GM15510 (cell line): Measurements from ENCODE around the gene LHB.
"Not testable (repeated sequence)": the region's sequence is repeated elsewhere in the genome, so short reads cannot be mapped to it uniquely, and the experiment has no call there.

Source experiments
- POLR2A ChIP-seq: IDR thresholded peaks from 3 replicates; pipeline ENCODE4 v1.6.1; 2011; ENCODE audit warnings: borderline replicate concordance; ENCODE audit not compliant: insufficient read length; ENCODE audit errors: extremely low read depth

LHB gene

DNA sequence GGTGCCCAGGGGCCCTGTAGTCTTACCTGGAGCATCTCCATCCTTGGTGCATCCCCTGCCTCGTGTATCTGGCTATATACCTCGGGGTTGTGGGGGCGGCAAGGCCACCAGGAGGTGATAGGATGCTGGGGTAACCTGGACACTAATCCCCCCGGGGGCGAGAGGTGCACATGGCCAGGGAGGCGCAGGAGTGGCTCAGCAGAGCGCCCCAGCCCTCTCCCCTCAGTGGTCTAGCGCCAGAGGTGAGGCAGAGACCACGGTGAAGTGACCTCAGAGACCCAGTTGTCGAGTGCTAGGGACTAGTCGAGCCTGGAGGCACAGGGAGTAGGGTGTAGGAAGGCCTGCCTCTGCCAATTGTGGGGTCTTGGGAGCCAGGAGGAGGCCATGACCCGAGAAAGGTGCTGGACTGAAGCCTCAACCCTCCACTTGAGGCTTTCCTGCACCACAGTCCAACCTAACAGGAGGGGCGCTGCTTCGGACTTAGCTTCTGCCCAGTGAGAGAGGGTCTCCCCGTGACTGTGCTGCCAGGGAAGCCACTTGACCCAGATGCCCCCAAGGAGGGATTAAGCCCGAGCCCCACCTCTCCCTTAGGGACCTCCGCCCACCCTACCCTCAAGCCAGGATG, at the start of gene LHB:
LHB (minus strand) TSS at position 51 of the 625 bp plus-strand sequence; CDS start at position 41, 10 bp downstream.
- TF ChIP-seq POLR2A = no peak

DNA sequence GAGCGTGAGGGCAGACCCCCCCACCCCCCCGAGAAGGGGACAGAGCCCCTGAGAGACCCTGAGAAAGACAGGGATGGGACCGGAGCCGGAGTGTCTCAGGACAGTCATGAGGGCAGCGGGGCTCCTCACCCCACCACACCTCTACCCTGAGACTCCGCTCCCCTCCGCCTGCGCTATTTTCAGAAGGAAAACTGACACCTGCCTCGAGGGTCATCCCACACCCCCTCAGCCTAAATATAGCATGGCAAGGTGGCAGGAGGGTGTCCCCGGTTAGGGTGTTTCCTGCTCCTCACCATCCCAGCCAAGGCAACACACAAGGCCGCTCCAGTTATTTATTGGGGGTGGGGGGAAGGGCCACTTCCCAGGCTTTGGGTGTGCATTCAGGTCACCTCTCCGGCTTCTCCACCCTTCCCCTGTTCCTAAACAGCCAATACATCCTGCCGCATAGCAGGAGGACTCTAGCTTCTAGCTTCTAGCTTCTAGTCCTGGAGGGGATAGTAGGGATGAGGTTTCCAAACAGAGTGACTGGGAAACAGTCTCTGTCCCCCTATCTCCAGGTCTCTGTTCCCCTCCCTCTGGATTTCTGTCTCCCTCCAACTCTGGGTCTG, 49.1 kb upstream of the LHB start:
- no peak for TF ChIP-seq POLR2A

DNA sequence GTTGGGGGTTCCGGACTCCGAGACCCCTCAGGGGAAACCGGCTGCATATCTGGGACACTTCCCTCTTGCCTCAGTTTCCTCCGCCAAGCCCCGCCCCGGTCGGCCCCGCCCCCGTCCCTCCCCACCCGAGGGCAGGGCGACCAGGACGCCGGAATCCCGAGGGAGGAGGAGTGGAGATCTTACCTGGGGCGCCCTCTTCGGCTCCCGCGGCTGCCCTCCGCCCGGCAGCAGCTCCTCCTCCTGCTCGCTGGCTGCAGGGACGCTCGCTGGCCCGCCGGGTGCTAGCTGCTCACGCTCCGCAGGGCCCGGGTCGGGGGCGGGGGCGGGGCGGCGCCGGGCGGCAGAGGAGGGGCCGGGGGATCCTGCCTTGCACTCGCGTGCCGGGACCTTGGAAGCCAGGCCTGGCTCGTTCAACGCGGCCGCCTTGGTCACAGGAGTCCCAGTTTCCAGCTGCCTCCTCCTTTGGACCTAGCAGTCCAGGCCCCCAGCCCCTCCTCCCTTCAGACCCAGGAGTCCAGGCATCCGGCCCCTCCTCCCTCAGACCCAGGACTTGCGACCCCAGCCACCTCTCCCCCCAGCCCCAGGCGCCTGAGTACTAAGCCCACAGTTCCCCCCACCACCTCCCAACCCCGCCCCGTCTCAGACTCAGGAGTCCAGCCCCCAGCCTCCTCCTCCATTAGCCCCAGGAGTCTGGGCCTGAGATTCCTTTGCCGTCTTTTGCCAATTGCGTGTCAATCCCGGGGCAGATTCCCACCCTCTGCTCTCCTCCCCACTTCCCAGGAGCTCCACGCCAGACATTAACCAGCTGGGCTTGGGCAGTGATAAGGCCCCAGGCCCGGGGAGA, 48.1 kb upstream of the LHB start, which contains the start of gene NTF4:
NTF4 (minus strand) TSS at position 51 of the 844 bp plus-strand sequence. CDS start 2,821 bp downstream, outside the sequence.
- TF ChIP-seq POLR2A = no peak

DNA sequence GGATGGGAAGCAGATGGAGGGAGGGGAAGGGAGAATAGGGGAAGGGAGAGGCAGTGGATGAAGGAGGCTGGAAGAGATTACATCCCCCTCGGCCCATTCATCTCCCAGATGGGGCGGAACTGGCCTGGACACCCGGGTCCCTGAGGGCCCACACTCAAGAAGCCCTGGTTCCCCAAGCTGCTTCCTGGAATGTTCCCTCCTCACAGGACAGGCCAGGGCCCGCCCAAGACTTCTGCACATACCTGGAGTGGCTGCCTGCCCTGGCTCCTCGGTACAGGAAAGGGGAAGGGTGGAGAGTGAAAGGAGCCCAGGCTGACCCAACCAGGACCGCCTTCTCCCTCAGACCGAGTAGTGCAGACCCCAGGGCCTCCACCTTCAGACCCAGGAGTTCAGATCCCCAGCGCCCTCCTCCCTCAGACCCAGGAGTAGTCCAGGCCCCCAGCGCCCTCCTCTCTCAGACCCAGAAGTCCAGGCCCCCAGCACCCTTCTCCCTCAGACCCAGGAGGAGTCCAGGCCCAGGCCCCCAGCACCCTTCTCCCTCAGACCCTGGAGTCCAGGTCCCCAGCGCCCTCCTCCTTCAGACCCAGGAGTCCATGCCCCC, 47.2 kb upstream of the LHB start:
- no peak for TF ChIP-seq POLR2A

DNA sequence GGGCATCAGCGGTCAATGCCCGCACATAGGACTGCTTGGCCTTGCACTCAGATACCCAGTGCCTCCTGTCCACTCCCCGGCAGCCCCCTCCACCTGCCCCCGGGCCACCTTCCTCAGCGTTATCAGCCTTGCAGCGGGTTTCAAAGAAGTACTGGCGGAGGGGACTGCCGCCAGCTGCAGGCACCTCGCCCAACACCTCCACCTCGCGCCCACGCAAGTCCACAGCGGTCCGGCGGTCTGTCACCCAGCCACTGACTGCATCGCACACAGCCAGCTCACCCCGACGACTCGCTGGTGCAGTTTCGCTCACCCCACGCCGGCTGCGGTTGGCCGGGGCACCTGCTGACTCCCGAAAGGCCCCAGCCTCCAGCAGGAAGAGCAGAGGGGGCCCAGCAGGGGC, 44.6 kb upstream of the LHB start:
- TF ChIP-seq POLR2A = no peak

DNA sequence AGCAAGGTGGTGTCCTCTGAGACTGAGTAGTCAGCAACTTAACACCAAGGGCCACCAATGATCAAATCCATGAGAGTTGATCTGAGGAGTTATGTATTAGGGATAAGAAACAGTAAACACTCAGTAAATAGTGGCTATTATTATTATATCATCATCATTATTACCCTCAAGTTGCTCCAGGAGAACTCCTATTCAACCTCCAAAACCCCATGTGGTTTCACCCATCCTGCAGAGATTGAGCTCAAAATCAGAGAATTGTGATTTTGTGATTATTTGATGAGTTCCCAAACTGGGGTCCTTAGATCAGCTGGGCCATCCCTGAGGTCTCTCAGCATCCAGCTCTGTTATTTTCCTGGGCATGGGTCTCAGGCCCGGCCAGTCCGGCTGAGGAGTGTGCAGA, 44.1 kb upstream of the LHB start:
- no peak for TF ChIP-seq POLR2A

DNA sequence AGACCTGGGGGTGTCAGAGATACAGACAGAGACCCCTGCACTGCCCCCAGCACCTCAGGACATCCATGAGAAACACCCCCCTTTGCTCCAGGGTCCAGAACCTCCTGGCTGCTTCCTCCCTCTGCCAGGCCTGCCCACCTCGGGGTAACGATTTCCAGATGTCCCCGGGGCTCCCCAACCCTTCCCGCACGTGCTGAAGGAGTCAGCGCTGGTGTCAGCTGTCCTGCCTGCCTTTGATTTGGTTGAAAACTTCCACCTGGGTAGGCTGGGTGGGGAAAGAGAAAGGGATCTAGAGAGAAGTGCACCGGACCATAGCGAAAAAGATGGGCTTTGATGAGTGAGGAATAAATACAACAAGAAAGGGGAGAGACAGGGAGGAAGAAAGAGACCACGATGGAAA, 42.2 kb upstream of the LHB start:
- TF ChIP-seq POLR2A = no peak

DNA sequence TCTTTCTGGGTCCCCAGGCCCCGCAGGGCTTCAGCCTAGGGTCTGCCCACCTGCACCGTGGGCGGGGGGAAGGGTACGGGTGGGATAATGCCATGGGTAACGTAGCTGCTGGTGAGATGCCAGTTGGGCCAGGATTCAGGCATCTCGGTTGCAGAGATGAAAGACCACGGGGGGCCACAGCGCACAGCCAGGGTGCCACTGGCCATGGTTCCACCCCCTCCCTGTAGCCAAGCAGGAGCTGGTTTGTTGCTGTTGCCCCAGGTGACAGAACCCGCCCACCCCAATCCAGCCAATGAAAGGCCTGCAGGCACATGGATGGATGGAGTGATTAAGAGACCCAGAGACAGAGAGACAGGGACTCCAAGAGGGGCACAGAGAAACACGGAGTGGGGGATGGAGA, 41.7 kb upstream of the LHB start:
- TF ChIP-seq POLR2A = no peak

DNA sequence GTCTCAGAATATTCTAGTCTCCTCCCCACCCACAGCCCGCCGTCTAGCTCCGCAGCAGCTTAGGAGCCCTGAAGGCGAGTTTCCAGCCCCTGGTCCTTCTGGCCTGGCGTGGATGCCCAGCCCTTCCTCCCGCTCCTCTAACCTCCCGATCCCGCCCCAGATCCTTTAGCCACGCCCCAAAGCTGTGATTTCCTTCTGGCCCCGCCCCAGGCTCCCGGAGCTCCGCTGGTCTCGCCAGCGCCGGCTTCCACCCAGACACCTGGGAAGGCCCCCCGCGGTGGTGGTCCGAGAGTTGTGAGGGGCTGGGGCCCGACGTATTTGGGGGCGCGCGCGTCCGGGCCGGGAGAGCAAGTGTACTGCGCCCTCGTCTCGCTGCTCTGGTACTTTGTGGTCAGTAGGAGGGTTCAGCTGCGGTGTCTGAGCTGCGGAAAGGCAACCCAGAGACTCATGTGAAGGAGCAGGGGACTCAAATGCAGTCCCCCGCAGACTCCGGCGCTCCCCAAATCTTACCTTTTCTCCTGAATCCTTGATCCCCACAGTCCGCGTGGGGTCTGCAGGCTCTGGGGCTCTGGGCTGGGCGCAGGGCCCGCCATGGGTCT, 40.8 kb upstream of the LHB start, which contains the start of gene CGB7:
CGB7 (minus strand) TSS at position 114 of the 599 bp plus-strand sequence. CDS start 2,374 bp downstream, outside the sequence.
- TF ChIP-seq POLR2A = no peak

DNA sequence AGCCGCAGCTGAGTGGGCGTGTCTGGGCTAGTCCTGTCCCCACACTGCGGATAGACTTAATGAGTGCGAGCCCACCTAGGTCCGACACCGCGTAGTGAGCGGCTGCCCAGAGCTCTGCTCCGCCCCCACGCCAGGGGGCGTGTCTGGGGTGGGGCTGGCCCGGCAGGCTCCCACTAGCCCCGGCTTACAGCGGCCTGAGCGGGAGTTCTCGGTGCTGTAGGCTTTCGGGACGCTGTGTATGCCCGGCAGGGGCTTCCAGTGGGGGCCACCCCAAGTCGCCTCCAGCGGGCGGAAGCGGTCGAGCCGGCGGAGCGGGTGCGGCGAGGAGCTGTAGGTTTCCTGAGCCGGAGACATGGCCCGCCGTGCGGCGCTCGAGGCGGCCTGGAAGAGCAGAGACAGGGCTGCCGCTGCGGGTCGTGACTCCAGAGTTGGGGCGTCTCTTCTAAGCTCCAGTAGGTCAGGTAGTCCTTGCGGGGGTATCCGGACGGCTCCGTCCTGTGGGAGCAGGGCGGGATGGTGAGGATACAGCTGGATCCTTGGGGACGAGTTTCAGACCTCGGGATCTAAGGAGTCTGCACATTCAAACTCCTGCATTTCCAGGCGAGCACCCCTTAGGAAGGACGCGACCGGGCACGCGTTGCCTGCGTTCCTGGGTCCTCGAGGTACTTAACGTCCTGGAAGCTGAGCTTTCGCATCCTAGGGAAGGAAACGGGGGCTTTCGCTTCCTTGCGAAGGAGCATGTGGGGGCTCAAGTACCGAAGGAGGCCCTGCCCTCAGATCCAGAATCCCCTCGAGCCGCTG, 39.4 kb upstream of the LHB start:
- no peak for TF ChIP-seq POLR2A

DNA sequence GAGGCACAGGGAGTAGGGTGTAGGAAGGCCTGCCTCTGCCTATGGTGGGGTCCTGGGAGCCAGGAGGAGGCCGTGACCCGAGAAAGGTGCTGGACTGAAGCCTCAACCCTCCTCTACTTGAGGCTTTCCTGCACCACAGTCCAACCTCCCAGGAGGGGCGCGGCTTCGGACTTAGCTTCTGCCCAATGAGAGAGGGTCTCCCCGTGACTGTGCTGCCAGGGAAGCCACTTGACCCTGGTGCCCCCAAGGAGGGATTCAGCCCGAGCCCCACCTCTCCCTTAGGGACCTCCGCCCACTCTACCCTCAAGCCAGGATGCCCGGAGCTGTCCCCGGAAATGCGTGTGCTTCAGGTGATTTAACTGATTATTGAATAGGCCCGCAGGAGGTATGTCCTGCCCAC, 32.1 kb upstream of the LHB start, which contains the start of gene CGB8:
CGB8 (minus strand) TSS at position 101 of the 400 bp plus-strand sequence. CDS start 372 bp downstream, outside the sequence.
- not testable (repeated sequence) for TF ChIP-seq POLR2A

DNA sequence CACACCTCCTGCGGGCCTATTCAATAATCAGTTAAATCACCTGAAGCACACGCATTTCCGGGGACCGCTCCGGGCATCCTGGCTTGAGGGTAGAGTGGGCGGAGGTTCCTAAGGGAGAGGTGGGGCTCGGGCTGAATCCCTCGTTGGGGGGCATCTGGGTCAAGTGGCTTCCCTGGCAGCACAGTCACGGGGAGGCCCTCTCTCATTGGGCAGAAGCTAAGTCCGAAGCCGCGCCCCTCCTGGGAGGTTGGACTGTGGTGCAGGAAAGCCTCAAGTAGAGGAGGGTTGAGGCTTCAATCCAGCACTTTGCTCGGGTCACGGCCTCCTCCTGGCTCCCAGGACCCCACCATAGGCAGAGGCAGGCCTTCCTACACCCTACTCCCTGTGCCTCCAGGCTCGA, 26.7 kb upstream of the LHB start, which contains the start of gene CGB5:
CGB5 (plus strand) TSS at position 301 of the 400 bp plus-strand sequence. CDS start 362 bp downstream, outside the sequence.
- TF ChIP-seq POLR2A = not testable (repeated sequence)

DNA sequence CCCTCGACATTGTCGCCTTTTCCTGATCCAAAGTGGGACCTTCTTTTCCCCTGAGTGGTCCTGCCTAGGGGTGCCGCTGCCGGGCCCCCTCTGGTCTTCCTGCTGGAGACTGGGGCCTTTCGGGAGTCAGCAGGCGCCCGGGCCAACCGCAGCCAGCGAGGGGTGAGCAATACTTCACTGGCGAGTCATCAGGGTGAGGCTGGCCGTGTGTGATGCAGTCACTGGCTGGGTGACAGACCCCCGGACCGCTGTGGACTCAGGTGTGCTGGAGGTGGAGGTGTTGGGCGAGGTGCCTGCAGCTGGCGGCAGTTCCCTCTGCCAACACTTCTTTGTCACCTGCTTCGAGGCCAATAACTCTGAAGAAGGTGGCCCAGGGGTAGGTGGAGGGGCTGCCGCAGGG, 25.3 kb upstream of the LHB start:
- no peak for TF ChIP-seq POLR2A

DNA sequence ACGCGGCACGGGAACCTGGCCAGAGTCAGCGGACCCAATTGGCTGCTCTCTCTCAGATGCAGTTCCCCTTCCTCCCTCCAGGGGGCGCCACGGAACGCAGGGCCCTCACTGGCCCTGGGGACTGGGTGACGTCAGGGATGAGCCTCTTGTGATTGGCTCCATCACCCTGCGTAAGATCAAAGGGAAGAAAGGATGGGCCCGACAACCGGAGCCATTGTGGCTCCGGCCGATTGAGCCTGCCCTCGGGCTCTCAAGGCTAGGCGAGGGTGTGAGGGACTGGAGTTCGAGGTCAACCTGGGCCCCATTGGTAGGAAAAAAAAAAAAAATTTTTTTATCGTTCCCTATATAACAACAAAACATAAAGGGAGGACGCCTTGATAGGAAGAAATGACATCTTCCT, 19.9 kb upstream of the LHB start, which contains the start of gene CGB1:
CGB1 (minus strand) TSS at position 81 of the 400 bp plus-strand sequence. CDS start 184 bp downstream, outside the sequence.
- not testable (repeated sequence) for TF ChIP-seq POLR2A

DNA sequence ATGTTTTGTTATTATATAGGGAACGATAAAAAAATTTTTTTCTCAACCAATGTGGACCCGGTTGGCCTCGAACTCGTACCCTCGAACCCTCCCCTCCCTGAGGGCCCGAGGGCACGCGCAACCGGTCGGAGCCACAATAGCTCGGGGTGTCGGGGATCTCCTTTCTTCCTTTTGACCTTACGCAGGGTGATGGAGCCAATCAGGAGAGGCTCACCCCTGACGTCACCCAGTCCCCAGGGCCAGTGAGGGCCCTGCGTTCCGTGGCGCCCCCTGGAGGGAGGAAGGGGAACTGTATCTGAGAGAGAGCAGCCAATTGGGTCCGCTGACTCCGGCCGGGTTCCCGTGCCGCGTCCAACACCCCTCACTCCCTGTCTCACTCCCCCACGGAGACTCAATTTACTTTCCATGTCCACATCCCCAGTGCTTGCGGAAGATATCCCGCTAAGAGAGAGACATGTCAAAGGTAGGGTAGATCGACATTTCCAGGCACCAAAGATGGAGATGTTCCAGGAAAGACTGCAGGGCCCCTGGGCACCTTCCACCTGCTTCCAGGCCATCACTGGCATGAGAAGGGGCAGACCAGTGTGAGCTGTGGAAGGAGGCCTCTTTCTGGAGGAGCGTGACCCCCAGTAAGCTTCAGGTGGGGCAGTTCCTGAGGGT, 14.9 kb upstream of the LHB start, which contains the start of gene CGB2:
CGB2 (plus strand) TSS at position 249 of the 660 bp plus-strand sequence; CDS start at position 455, 206 bp downstream.
- not testable (repeated sequence) for TF ChIP-seq POLR2A
